HG02571 (cell line): ENCODE data around the gene TRIM7.
"Not testable (repeated sequence)": the region's sequence is repeated elsewhere in the genome, so short reads cannot be mapped to it uniquely, and the experiment has no call there.

Experiments
- ATAC-seq: cut with Tn5 transposase; IDR thresholded peaks from one replicate; pipeline ENCODE4 v1.9.1; 2021; ENCODE audit warnings: mild to moderate bottlenecking, moderate library complexity; ENCODE audit not compliant: unreplicated experiment

Gene TRIM7

DNA sequence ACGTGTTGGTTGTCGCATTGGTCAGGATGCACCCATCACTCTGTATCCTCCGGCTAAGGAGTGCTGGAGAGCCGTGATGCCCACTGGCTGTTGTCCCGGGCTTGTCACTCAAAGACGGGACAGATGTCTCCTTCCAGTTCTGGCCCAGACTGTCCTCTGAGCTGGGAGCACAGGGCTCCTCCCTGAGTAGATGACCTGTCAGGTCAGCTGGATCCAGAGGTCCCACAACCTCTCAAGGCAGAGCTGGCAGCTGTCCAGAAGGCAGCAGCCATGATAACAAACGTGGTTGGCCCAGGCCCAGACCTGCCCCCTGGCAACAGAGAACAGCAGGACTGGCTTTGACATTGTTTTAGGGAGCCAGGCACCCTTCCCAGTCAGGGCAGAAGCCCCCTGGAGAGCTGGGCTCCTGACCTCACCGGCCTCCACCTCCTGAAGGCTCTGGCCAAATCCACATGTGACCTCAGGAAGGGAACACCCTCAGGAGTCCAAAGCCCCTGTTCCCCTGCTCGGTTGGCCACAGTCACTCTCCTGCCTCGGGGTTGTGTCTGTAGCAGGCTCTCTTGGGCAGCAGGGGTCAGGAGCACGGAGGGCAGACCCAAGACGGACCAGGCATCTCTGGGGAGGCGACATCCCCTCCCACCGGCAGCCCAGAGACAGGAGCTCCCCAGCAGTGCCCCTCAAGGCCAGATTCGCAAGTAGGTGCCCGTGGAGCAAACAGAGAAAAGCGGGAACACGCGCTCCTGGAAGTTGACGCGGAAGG is 10.3 kb downstream of the TRIM7 start:
- no peak for ATAC-seq

DNA sequence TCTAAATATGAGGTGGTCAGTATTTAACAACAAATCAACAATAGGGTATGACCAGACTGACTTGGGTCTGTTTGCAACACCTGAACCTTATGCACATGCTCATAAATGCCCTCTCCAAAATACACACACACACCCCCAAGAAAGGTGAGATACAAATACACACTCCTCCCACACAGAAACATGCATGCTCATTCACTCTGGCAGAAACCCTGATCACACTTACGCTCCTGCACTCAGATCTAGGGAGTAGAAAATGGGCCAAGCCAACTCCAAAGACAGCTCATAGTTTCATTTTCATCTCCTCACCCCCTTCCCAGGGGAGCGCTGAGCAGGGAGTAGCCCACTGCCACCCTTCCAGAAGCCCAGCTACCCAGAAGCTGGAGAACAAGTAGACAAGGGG is 11.3 kb downstream of the TRIM7 start:
- ATAC-seq = no peak

DNA sequence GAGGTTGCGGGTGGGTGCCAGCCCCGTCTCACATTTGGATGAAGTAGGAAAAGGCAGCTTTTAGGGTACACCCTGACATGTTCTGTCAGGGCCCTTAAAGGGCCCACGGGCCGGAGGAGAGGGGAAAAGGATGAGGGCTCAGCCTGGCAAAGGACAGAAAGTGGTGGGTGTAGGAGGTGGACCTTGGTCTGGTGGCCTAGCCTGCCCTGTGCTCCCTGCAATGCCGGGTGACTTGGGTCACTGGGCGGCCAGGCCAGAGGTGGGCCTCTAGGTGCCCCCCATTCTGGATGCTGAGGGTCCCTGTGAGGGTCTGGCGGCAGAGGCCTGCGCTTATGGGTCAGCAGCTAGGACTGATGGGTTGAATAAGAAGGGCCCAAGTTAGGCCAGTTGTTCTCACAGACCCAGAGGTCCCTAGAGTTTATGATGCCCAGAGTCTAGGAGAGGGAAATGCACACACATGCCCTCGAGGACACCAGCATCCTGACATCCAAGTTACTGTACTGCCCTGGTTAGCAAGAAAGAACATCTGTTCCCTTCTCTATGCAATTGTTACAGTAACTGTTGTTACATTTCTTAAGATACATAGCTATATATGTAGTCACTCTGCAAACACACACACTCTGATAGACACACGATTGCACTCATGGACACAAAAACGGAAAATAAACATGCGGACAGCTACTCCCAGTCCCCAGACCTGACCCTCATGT is 12.5 kb downstream of the TRIM7 start:
- ATAC-seq = no peak

DNA sequence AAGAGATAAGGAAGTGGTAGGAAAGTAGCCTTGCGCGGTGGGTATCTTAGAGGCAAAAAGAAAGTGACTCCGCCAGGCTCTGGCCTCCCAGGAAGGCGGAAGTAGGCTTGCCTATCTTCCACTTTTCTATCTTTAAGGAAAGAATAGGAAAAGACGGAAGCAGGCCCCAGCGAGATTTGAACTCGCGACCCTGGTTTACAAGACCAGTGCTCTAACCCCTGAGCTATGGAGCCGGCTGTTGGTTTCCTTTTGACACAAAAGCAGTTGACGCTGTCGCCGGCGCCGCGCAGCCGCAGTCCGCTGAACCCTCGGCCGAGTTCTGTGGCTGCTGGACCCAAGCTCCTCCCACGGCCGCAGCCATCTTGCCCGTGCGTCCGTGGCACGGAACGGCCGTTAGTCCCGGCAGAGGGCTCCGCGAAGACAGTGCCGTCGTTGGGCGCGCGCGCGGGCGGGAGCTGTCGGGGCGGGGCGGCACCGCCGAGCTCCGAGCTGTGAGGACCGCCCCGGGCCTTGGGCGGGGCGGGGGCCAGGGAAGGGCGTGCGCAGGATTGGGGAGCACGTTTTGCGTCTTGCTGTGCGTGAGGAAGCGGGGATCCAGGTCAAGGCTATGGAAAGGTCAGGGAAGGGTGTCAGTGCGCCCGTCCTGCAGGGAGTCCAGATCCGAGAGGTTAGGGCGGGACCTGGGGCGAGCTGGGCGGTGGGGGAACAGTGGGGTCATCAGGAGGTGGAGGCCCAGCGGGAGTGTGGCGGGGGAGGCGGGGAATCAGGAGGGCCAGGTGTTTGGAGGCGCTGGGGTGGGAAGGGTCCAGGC is 13.3 kb downstream of the TRIM7 start:
- peak; percentile 47 for ATAC-seq

DNA sequence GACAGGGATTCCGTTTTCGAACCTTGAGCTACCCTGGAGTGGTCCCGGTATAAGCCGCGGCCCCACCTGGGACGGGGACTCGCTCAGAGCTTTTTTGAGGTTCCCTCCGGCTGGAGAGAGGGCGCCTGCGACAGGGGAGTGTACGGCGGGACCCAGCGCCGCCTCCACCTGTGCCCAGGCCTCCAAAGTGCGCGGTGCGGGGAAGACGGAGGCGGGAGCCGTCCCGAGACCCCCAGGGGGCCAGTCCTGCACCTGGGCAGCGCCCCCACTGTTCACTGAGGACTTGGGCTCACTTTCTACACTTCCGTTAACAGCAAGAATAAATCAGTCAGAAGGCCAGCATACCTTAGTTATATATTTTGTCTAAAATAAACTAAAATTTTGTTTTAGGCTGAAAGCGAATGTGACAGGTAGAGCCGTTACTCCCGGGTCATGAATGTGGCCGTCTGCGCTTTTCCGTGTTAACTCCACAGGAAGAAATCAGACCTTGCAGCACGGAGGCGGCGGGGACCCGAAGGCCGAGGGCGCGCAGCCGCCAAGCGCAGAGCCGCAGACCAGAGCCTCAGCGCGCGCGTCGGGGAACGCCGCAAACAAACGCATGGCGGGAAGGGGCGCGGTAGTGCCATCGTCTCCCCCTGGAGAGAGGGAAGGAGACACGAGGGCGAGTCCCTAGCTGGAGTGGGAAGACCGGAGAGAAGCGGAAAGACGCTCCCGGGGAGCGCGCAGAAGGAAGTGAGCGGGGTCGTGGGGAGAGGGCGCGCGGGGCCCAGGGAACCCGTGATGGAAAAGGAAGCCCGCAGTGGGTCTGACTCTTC is 14.1 kb downstream of the TRIM7 start:
- ATAC-seq = peak; percentile 6

DNA sequence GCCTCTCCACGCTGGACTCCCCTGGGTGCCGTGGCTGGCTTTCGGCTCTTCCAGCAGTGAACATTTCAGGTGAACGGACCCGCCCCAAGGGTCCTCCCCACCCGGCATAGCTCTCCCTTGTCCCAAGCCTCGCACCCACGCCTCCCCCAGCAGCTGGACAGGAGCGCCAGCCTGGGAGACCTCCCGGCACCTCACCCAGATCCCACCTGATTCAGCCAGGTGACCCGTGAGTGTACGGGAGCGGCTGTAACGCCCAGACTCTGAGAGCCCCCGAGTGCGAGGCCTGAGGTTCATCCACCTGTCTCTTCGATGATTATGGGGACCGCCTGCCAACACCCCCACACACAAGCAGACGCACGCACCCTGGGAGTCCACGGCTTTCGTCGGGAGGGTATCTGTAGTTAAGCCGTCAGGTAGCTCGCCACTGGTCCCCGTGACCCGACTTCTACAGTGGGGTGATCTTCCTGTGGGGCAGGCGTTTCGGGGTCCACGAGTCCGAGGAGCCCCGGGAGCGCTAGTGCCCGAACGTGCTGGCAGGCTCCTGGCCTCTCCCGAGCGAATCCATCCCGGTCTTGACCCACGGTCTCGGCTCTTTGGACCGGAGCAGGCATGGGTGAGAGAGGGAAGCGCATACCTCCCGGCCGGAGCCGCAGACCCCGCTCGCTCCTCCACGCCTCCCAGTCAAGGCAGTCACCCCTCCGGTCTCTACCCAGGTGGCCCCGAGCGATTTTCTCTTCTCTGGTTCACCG is 14.9 kb downstream of the TRIM7 start:
- ATAC-seq = no peak

DNA sequence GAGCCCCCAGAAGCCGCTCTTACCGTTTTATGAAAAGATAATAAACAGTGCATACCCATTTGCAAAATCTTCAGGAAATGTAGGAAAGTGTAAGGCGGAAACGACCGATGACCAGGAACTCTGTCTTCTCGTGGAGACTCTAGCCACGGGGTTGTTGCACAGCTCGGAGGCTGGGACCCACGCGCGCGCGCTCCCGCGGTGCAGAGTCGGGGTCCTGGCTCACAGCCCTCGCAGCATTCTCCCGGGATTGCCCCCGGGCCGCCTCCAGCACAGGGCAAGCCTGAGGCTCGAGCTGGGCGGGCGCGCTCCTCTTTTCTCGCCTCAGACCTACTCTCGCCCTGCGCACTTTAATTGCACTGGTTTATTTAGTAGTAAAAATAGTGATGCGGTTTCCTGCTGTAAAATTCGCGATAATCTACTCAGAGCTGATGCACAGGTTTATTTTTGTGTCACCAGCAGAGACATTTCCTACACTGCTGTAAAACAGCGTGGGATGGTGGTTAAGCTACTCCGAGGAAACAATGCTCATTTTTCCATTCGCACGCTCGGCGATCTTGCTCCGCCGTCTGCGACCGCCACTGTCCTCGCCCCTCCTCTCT is 15.5 kb downstream of the TRIM7 start:
- ATAC-seq = no peak

DNA sequence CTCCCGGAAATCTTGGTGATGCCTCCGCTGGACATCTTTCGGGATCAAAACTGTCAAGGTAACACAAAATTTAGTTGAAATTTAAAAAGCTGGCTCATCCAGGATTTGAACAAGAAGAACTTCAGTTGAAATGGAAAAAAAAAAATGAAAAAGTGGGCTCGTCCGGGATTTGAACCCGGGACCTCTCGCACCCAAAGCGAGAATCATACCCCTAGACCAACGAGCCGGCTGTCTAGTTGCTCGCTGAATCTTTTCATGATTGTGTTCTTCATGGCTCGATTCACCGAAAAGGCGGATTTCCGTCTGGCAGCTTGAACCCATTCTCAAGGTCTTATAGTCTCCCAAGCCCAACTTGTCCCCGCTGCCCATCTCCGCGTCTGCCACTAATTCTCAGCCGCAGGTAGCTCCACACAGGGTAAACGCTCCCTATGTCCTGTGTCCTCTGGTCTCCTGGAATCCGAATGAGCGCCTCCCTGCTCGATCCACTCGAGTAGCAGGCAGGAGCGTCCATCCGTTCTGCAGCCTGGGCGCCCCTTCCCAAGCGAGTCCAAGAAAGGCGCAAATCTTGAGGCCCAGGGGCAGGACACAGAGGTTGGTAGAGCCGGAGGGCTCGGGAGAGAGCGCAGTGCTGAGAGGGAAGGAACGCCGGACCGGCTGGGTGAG is 16.2 kb downstream of the TRIM7 start:
- ATAC-seq = no peak

DNA sequence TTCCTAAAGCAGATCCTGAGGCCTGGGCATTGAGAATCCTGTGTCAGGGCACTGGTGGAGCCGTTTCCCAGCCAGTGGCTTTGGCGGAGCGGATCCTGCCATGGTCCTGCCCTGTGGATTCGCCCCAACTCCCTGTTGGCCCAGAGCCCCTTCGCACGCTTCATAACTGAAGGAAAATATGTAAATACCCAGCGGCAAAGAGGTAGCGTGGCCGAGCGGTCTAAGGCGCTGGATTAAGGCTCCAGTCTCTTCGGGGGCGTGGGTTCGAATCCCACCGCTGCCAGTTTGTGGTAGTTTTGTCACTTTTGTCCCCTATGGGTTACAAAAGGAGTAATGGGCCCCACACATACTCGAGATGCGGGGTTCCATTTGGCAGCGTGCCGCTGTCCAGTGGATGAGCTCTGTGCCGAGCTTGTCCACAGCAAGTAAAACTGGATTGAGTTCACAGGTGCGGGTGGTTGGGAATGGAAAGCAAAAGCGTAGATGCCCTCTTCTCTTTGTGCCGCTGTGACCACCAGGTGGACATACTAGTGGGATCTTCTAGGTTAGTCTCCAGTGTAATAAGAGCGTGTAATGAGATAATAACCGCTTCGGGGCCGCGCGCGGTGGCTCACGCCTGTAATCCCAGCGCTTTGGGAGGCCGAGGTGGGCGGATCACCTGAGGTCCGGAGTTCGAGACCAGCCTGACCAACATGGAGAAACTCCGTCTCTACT is 17.3 kb downstream of the TRIM7 start:
- ATAC-seq = no peak

DNA sequence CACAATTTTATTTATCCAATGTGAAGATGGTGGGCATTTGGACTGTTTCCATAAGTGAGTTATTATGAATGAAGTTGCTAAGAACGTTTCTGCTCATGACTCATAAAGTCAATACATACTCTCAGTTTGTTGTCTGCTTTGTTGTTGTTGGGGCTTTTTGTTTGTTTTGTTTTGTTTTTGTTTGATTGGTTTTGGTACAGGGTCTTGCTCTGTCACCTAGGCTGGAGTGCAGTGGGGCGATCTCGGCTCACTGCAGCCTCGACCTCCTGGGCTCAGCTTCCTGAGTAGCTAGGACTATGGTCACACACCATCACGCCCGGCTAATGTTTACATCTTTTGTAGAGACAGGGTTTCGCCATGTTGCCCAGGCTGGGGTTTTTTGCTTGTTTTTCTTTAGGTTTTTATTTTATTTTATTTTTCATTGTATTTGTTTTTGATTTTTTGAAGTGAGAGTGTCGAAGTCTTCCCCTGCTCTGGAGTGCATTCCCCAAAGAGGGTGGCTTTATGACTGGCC is 18.0 kb downstream of the TRIM7 start:
- ATAC-seq = no peak

DNA sequence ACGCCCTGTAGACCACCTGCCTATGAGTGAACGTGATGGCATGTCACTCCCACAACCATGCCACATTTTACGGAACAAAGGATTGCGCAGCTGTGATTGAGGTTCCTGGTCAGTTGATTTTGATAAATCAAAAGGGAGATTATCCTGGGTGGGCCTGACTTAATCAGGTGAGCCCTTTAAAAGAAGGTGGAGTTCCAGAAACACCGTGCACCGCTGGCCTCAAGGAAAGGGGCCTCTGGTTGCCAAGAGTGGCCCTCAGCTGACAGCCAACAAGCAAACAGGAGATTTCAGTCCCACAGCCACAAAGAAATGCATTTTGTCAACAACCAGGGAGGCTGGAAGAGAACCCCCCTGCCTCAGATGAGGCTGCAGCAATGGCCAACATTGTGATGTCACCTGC is 19.0 kb downstream of the TRIM7 start:
- no peak for ATAC-seq

DNA sequence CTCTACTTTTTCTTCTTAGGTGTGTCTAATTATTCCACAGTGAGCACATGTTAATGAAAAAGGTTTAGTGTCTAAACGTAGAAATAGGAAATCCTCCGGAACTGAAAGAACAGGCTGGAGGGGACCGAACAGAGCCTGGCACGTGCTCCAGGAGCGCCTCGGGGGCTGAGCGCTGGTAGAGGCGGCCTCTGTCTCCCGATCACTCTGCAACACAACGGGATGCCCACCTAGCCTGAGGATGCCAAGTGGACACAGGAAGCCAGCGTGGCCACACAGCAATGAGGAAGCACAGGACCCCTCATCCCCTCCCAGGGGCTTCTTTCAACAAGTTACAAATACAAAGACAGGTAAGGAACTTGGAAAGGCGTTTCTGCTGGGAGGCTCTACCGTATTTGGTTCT is 19.4 kb downstream of the TRIM7 start:
- ATAC-seq = no peak

DNA sequence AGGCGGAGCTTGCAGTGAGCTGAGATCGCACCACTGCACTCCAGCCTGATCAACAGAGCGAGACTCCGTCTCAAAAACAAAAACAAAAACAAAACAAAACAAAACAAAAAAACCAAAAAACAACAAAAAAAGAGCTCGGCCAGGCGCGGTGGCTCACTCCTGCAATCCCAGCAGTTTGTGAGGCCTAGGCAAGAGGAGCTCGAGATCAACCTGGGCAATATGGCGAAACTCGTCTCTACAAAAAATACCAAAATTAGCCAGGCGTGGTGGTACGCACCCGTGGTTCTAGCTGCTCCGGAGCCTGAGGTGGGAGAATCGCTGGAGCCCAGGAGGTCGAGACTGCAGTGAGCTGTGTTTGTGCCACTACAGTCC is 20.2 kb downstream of the TRIM7 start:
- ATAC-seq = no peak

DNA sequence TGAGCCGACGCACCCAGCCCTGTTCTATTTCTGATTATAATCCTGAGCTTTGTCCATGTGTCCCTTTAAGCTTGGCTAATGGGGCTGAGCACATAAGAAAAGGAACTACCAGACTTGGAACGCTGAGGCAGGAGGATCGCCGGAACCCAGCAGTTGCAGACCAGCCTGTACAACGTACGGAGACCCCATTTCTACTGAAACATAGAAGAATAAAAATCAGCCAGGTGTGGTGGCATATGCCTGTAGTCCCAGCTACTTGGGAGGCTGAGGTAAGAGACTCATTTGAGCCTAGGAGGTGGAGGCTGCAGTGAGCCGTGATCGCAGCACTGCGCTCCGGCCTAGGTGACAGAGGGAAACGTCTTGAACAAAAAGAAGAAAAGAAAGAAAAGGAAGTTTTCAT is 22.3 kb downstream of the TRIM7 start:
- ATAC-seq = no peak

DNA sequence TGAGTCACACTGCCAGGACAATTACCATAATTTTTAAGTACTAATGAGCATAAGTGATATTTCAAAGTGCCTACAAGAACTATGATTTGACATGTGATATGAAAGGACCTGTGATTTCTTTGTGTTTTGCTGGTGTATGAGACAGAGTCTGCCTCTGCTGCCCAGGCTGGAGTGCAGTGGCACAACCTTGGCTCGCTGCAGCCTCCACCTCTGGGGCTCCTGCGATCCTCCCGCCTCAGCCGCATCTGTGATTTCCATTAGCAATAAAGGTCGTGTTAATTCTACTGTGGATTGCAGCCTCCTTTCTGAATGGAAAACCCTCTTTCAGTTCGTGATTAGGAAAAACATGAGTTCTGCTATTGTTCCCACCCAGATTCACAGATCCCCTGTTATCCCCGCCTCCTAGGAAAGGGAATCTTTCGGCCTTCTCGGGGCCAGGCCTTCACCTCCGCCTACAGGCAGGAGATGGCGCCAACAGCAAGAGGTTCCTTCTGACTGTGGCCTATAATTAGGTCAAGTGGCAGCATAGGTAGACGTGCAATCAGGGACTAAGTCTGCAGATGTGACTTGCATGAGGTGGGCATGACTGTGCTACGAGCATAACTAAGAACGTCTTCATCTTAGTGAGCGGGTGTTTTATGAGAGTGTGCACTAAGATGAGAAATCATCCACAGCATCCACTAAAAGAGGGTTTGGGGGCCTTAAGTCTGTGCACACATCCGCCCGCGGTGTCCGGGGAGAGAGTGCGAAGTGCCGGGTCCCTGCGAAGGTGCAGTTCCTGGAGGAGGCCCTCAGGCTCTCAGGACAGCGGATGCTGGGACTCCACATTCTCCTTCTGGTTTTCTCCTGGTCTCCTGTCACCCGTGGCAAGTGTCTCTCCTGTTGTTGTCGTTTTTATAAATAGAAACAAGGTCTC is 23.1 kb downstream of the TRIM7 start:
- ATAC-seq = no peak

DNA sequence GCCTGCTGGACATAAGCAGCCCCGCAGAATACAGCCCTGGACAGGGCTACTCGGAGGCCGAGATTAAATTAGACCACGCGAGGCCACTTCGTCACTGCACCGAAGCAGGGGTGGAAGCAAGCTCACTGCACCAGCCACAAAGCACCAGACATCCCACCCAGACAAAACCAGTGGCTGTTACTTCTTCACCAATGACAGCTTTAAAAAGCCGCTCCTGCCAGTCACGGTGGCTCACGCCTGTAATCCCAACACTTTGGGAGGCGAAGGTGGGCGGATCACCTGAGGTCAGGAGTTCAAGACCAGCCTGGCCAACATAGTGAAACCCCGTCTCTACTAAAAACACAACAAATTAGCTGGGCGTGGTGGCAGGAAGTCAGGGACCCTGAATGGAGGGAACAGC is 27.4 kb downstream of the TRIM7 start:
- not testable (repeated sequence) for ATAC-seq

DNA sequence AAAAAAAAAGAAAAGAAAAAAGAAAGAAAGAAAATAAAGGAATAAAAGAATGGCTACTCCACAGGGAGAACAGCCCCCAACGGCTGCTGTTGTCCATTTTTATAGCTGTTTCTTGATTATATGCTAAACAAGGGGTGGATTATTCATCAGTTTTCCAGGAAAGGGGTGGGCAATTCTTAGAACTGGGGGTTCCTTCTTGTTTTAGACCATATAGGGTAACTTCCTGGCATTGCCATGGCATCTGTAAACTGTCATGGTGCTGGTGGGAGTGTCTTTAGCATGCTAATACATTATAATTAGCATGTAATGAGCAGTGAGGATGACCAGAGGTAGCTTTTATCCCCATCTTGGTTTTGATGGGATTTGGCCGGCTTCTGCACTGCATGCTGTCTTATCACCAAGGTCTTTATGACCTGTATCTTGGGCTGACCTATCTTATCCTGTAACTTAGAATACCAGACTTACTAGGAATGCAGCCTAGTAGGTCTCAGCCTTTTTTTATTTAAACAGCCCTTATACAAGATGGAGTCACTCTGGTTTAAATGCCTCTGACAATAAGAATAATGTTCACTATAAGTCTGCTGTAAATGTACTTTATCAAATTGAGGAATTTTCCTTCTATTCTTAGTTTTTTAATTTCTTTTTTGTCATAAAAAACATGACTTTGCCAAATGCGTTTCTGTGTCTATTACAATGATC is 28.6 kb downstream of the TRIM7 start:
- ATAC-seq = no peak
